OCI-M2 (cell line): ENCODE results near the gene TMEM200A.

Experiments
- DNase-seq: peaks from one replicate; lab custom pipeline; 2025; ENCODE audit not compliant: unreplicated experiment; lab: John Stamatoyannopoulos, UW

The TMEM200A gene

DNA sequence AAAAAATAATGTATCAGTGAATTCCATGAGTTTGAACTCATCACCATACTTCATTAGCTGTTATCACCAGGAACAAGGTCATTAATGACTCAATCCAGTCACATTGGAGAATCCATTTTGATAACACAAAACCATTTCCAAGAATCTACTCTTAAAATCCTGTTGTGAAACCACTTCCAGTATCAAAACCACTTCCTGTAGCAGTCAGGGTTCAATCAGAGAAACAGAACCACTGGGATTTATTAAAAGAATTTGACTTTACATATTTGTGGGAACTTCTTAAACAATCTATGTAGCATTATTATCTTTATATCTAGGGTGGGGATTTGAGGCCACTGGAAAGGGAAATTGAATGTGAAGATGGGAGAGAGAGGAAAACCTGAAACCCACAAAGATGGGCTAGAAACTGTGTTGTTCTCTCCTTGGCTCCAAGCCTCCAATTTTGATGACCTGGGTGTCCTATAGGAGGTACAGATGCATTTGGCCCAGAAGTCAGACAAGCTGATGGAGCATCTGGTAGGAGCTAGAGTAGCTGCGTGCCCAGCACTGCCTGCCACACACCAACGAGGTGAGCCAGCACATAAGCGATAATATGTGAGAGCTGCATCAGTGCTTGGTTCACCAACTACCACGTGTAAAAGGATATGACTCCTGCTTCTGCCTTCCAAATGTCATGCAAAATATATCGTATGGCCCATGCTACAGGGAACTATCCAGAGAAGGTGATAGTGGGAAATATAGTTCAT lies 117.0 kb downstream of the TMEM200A start:
- no peak for DNase-seq

DNA sequence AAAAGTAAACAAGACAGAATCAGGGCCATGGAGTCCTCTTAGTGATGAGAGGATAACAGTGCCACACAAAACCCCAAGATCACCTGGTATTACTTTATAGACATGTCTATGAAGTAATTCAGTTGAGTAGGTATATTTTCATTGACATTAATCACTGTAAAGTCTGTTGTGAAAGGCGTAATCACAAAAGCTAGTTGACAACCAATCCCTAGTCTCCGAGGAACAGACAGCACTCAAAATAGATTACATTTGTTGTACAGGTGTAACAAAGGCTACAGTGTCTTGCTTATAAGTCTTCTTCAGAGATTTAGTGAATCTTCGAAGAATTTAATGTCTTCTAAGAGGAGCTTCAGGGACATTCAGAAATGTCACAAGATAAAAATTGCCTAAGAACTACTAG lies 120.1 kb downstream of the TMEM200A start:
- no peak for DNase-seq

DNA sequence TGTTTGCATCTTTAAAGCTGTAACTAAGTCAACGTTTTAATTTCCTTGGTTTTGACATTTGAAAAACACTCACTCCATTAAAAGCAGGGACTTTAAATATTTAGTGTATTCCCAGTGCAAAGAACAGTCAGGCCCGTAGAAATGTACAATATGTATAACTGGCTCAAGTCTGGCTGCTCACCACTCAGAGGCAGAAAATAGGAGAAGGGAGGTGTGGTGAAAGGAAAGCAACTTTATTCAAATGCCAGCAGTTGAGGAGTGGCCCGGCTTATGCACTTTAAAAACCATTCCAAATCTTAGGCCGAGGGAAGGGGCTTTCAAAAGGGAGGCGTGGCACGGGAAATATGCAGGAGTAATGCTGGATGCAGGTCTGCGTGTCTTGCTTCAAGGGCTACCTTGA lies 120.6 kb downstream of the TMEM200A start:
- DNase-seq: no peak

DNA sequence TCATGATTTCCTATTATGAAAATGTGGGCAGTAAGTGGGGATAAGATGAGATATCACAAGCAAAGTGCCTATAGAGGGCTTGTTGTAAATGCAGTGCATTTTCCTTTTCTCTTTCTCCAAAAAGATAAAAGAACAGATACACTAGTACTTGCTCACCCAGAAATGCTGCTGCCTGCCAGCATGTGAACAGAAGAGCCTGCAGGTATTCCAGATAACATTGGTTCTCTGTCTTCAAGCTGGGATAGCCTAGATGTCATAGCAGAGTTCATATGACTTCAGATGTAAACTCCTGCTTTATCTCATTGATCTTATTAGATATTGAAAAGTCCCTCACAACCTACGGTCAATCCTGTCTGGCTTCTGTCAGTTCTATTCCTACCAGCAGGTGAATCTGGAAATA lies 123.7 kb downstream of the TMEM200A start:
- no peak for DNase-seq
